Measurements from ENCODE around the gene AP1AR. TPM values are rescaled to one million over a fixed set of nuclear protein-coding genes. Genes with fewer than 3 reads are reported as not detected.
"Not testable (repeated sequence)": the region's sequence is repeated elsewhere in the genome, so short reads cannot be mapped to it uniquely, and the experiment has no call there.

Gene AP1AR
- total RNA-seq, 3 donors from 2014 or later (not counting 1 experiment from before 2014, with no cell fraction given) = 7.5 to 9.4 (median 7.5) TPM

- TF ChIP-seq CTCF (IDR thresholded peaks at IDR 0.05) = no peak
- H3K9me3 Mint-ChIP-seq = no peaks in the 10 kb centered on the region
- intact Hi-C loops (cut with micrococcal nuclease) = no loop called here
- Histone ChIP-seq H3K36me3 (ENCODE audit: control insufficient read depth, insufficient read depth, low read length) (no peaks in the 10 kb centered on the region), H3K27me3 (ENCODE audit: control insufficient read depth, insufficient read depth, low read length) (no peaks in the 10 kb centered on the region), H3K27ac (ENCODE audit: low read length) (no peak overlapping the region), H3K4me1 (ENCODE audit: control insufficient read depth, insufficient read depth, low read length) (no peaks in the 10 kb centered on the region), H3K9me3 (ENCODE audit: control insufficient read depth, insufficient read depth, low read length) (no peaks in the 10 kb centered on the region), H3K4me3 (ENCODE audit: low read length) (no peak overlapping the region)
- no peaks in the 10 kb centered on the region for H3K4me1 Mint-ChIP-seq
- H3K4me3 Mint-ChIP-seq = no peak overlapping the region
- no peaks in the 10 kb centered on the region for H3K36me3 Mint-ChIP-seq
- H3K27ac Mint-ChIP-seq = no peak overlapping the region
- DNase-seq = no peak
- H3K27me3 Mint-ChIP-seq (ENCODE audit: low read depth in 2 of 2) = peaks cover 8 to 15% of the 10 kb centered on the region in 2 donors
- WGBS (ENCODE audit: insufficient coverage) = 84% methylated on average over 4 of the region's 4 CpGs
- no peak for ATAC-seq
Measured at GRCh38 chr4:112201915-112202505, 29.6 kb upstream of the AP1AR start.

GRCh38 chr4:112203593-112203992 lies 28.0 kb upstream of the AP1AR start:
- no peak overlapping the region for H3K27ac Mint-ChIP-seq
- DNase-seq = no peak
- H3K4me3 ChIP-seq (ENCODE audit: low read length) = no peak overlapping the region
- H3K4me3 Mint-ChIP-seq = no peak overlapping the region
- no peaks in the 10 kb centered on the region for H3K9me3 ChIP-seq (ENCODE audit: control insufficient read depth, insufficient read depth, low read length)
- H3K27me3 ChIP-seq (ENCODE audit: control insufficient read depth, insufficient read depth, low read length) = no peaks in the 10 kb centered on the region
- no peak overlapping the region for H3K27ac ChIP-seq (ENCODE audit: low read length)
- no peaks in the 10 kb centered on the region for H3K36me3 ChIP-seq (ENCODE audit: control insufficient read depth, insufficient read depth, low read length)
- intact Hi-C loops (cut with micrococcal nuclease) = no loop called here
- WGBS (ENCODE audit: insufficient coverage) = no CpG with 5 or more reads among the region's 1 CpG
- H3K27me3 Mint-ChIP-seq (ENCODE audit: low read depth in 2 of 2) = peaks cover 8 to 15% of the 10 kb centered on the region in 2 donors
- ATAC-seq = no peak
- H3K4me1 ChIP-seq (ENCODE audit: control insufficient read depth, insufficient read depth, low read length) = no peaks in the 10 kb centered on the region
- H3K9me3 Mint-ChIP-seq = no peaks in the 10 kb centered on the region
- no peaks in the 10 kb centered on the region for H3K36me3 Mint-ChIP-seq
- no peak for TF ChIP-seq CTCF (IDR thresholded peaks at IDR 0.05)
- H3K4me1 Mint-ChIP-seq = no peaks in the 10 kb centered on the region

- 83% methylated on average over 1 of the region's 2 CpGs for WGBS (ENCODE audit: insufficient coverage)
- Histone ChIP-seq H3K27me3 (ENCODE audit: control insufficient read depth, insufficient read depth, low read length) (no peaks in the 10 kb centered on the region), H3K4me3 (ENCODE audit: low read length) (no peak overlapping the region), H3K27ac (ENCODE audit: low read length) (no peak overlapping the region), H3K4me1 (ENCODE audit: control insufficient read depth, insufficient read depth, low read length) (no peaks in the 10 kb centered on the region), H3K9me3 (ENCODE audit: control insufficient read depth, insufficient read depth, low read length) (no peaks in the 10 kb centered on the region), H3K36me3 (ENCODE audit: control insufficient read depth, insufficient read depth, low read length) (no peaks in the 10 kb centered on the region)
- Mint-ChIP-seq H3K4me3 (no peak overlapping the region), H3K4me1 (no peaks in the 10 kb centered on the region), H3K9me3 (no peaks in the 10 kb centered on the region), H3K36me3 (no peaks in the 10 kb centered on the region), H3K27me3 (ENCODE audit: low read depth in 2 of 2) (peaks cover 7 to 8% of the 10 kb centered on the region in 2 donors), H3K27ac (no peak overlapping the region)
- TF ChIP-seq CTCF (IDR thresholded peaks at IDR 0.05) = no peak
- intact Hi-C loops (cut with micrococcal nuclease) = no loop called here
- DNase-seq = no peak
- ATAC-seq = no peak
Measured at GRCh38 chr4:112206431-112206830, 25.2 kb upstream of the AP1AR start.

- ATAC-seq; DNase-seq; H3K4me3 Mint-ChIP-seq; intact Hi-C loops (cut with micrococcal nuclease); H3K9me3 ChIP-seq (ENCODE audit: control insufficient read depth, insufficient read depth, low read length); H3K36me3 Mint-ChIP-seq; H3K27ac Mint-ChIP-seq; H3K9me3 Mint-ChIP-seq; H3K27me3 ChIP-seq (ENCODE audit: control insufficient read depth, insufficient read depth, low read length); H3K27me3 Mint-ChIP-seq (ENCODE audit: low read depth in 2 of 2); H3K36me3 ChIP-seq (ENCODE audit: control insufficient read depth, insufficient read depth, low read length); H3K27ac ChIP-seq (ENCODE audit: low read length); H3K4me3 ChIP-seq (ENCODE audit: low read length); H3K4me1 ChIP-seq (ENCODE audit: control insufficient read depth, insufficient read depth, low read length); H3K4me1 Mint-ChIP-seq: not testable (repeated sequence)
- 91% methylated on average over 7 of the region's 7 CpGs for WGBS (ENCODE audit: insufficient coverage)
Measured at GRCh38 chr4:112208137-112209095, 23.2 kb upstream of the AP1AR start.

Data from natural killer cell (primary cell).